HepG2 (cell line): ENCODE data around the gene SLC16A1. TPM values are rescaled to one million over a fixed set of nuclear protein-coding genes. Genes with fewer than 3 reads are reported as not detected.

Source experiments
- ATAC-seq: fragments of 200-7000 bp; cut with Tn5 transposase; 3 replicates; pipeline ENCODE4 v1.9.1; 2020; ENCODE audit warnings: mild to moderate bottlenecking, moderate library complexity
- BruUV-seq: library from RNA; stranded (reverse); fragments of 400-500 nt; replicated peaks from 2 replicates; lab custom pipeline; 2021; lab: Mats Ljungman, UMichigan
- CTCF ChIA-PET: fragments of 300-600 bp; formaldehyde crosslinking; extraction: SDS; loops from one replicate; lab custom pipeline; 2021; ENCODE audit warnings: low total read pairs, inconsistent platforms, low intra/inter-chr PET ratio; lab: Yijun Ruan, JAX
- POLR2A ChIA-PET: fragments of 350-600 bp; sonication (Branson Sonifier 250); formaldehyde crosslinking; loops from one replicate; lab custom pipeline; 2020; ENCODE audit warnings: antibody characterized with exemption, inconsistent platforms; lab: Yijun Ruan, JAX
- DNase-seq: peaks from one replicate; pipeline ENCODE4 v3.0.0-alpha.2; 2015; ENCODE audit warnings: low spot score
- FAIRE-seq: peaks from 3 replicates; lab custom pipeline; 2011; peaks lifted over from hg19 to GRCh38; lab: Jason Lieb, UNC
- H2AFZ ChIP-seq: one replicate; pipeline ENCODE4 v1.6.1; 2011; ENCODE audit warnings: low read length, inconsistent platforms
- H3K27ac ChIP-seq: fragments of 300-600 bp; 3 replicates; pipeline ENCODE4 v1.8.0; 2011; ENCODE audit warnings: mixed run types, mild to moderate bottlenecking, mixed read lengths, low read length, inconsistent platforms; ENCODE audit not compliant: insufficient read depth; ENCODE audit errors: extremely low read length
- H3K27me3 ChIP-seq, 2 experiments: fragments of 200-600 bp in 1 of 2; 2 replicates in 1 of 2; 3 replicates in 1 of 2; pipeline versions ENCODE4 v1.6.0 to v1.8.0; 2011; ENCODE audit warnings: low read length in 2 of 2, mild to moderate bottlenecking in 2 of 2, moderate library complexity in 2 of 2, inconsistent platforms in 1 of 2; ENCODE audit not compliant: insufficient read depth in 2 of 2, control insufficient read depth in 1 of 2
- H3K36me3 ChIP-seq, 2 experiments: fragments of 200-600 bp in 1 of 2; replicated peaks in 1 of 2; 2 replicates in 1 of 2; 3 replicates in 1 of 2; pipeline versions ENCODE4 v1.5.1 to v1.8.0; 2011; ENCODE audit warnings: low read length in 2 of 2, inconsistent platforms in 1 of 2; ENCODE audit not compliant: insufficient read depth in 2 of 2, control insufficient read depth in 1 of 2
- H3K4me1 ChIP-seq: 2 replicates; pipeline ENCODE4 v1.5.1; 2012; ENCODE audit warnings: low read length, inconsistent platforms; ENCODE audit not compliant: insufficient read depth
- H3K4me2 ChIP-seq: 2 replicates; pipeline ENCODE4 v1.6.0; 2011; ENCODE audit warnings: low read depth, low read length, inconsistent platforms
- H3K4me3 ChIP-seq, 3 experiments: fragments of 200-600 bp in 1 of 3; sonication (generic), shearing (Covaris generic) in 1 of 3; replicated peaks in 1 of 3; 2 replicates each; pipeline ENCODE4 v1.5.1; 2011 to 2016; ENCODE audit warnings: low read length in 3 of 3, inconsistent platforms in 2 of 3, low read depth in 2 of 3, mild to moderate bottlenecking in 2 of 3, control low read depth in 1 of 3, mixed read lengths in 1 of 3; ENCODE audit not compliant: insufficient read depth in 1 of 3
- H3K79me2 ChIP-seq: one replicate; pipeline ENCODE4 v1.6.1; 2011; ENCODE audit warnings: low read length, inconsistent platforms; ENCODE audit not compliant: insufficient read depth
- H3K9ac ChIP-seq: 2 replicates; pipeline ENCODE4 v1.6.0; 2011; ENCODE audit warnings: mild to moderate bottlenecking, low read depth, low read length, inconsistent platforms; ENCODE audit not compliant: insufficient read depth
- H3K9me3 ChIP-seq: 2 replicates; pipeline ENCODE4 v1.5.1; 2012; ENCODE audit warnings: mild to moderate bottlenecking, low read length
- H4K20me1 ChIP-seq: 2 replicates; pipeline ENCODE4 v1.6.0; 2011; ENCODE audit warnings: inconsistent platforms, mild to moderate bottlenecking, low read length, moderate library complexity; ENCODE audit not compliant: insufficient read depth
- ATF4 ChIP-seq, 2 experiments: fragments of 450-650 bp in 1 of 2; sonication (generic) in 1 of 2; formaldehyde crosslinking; IDR thresholded peaks; 2 replicates each; pipeline versions ENCODE4 v1.5.0 to v1.8.0; 2020 to 2022; ENCODE audit warnings: mild to moderate bottlenecking in 1 of 2, missing genetic modification reagents in 1 of 2
- ATF7 ChIP-seq, 2 experiments: fragments of 450-650 bp in 1 of 2; sonication (generic) in 1 of 2; formaldehyde crosslinking in 1 of 2; IDR thresholded peaks; 2 replicates each; pipeline versions ENCODE4 v1.4.0 to v1.6.1; 2016 to 2020; ENCODE audit warnings: antibody characterized with exemption in 1 of 2, mild to moderate bottlenecking in 1 of 2, missing genetic modification reagents in 1 of 2
- CEBPB ChIP-seq: IDR thresholded peaks from 2 replicates; pipeline ENCODE4 v1.6.1; 2011; ENCODE audit warnings: low read depth, low read length, improper control_type of control experiment, borderline replicate concordance
- CEBPG ChIP-seq: IDR thresholded peaks from 2 replicates; pipeline ENCODE4 v1.6.1; 2016
- FOXA3 ChIP-seq: IDR thresholded peaks from 2 replicates; pipeline ENCODE4 v1.6.1; 2016; ENCODE audit warnings: missing genetic modification reagents, missing compliant biosample characterization
- GATAD2A ChIP-seq: IDR thresholded peaks from 2 replicates; pipeline ENCODE4 v1.6.1; 2016
- HHEX ChIP-seq: IDR thresholded peaks from 2 replicates; pipeline ENCODE4 v1.6.1; 2016; ENCODE audit warnings: control low read depth
- HNRNPK ChIP-seq: fragments of 200-400 bp; formaldehyde crosslinking; IDR thresholded peaks from 2 replicates; pipeline ENCODE4 v1.6.1; 2018; ENCODE audit warnings: low read length, low read depth, moderate library complexity, mild to moderate bottlenecking; ENCODE audit not compliant: poor library complexity, severe bottlenecking
- JUNB ChIP-seq: sonication (generic); formaldehyde crosslinking; IDR thresholded peaks from 2 replicates; pipeline ENCODE4 v1.8.0; 2022; ENCODE audit warnings: missing genetic modification reagents, mild to moderate bottlenecking, borderline replicate concordance
- KLF16 ChIP-seq, 2 experiments: sonication (generic) in 1 of 2; formaldehyde crosslinking in 1 of 2; IDR thresholded peaks; 2 replicates each; pipeline versions ENCODE4 v1.6.1 to v1.8.0; 2016 to 2023; ENCODE audit warnings: missing genetic modification reagents in 2 of 2, missing compliant biosample characterization in 1 of 2
- MAFF ChIP-seq: IDR thresholded peaks from 2 replicates; pipeline ENCODE4 v1.6.1; 2011; ENCODE audit warnings: low read depth, low read length, improper control_type of control experiment
- MAFK ChIP-seq, 2 experiments: IDR thresholded peaks in 1 of 2; conservative IDR thresholded peaks in 1 of 2; 2 replicates each; pipeline ENCODE4 v1.6.1; 2011; ENCODE audit warnings: improper control_type of control experiment in 2 of 2, low read length in 2 of 2
- THAP11 ChIP-seq: IDR thresholded peaks from 2 replicates; pipeline ENCODE4 v1.6.1; 2016; ENCODE audit warnings: missing biosample characterization, missing genetic modification reagents
- ZBTB1 ChIP-seq: sonication (generic); formaldehyde crosslinking; IDR thresholded peaks from 2 replicates; pipeline ENCODE4 v1.4.0; 2020; ENCODE audit warnings: missing genetic modification reagents, borderline replicate concordance
- ZMYM3 ChIP-seq: sonication (generic); formaldehyde crosslinking; IDR thresholded peaks from 2 replicates; pipeline ENCODE4 v1.5.1; 2020; ENCODE audit warnings: mild to moderate bottlenecking, missing genetic modification reagents
- ZNF644 ChIP-seq: IDR thresholded peaks from 2 replicates; pipeline ENCODE4 v1.6.1; 2016; ENCODE audit warnings: low read depth
- ZNF878 ChIP-seq: sonication (generic); formaldehyde crosslinking; IDR thresholded peaks from 2 replicates; pipeline ENCODE4 v1.8.1; 2023; ENCODE audit warnings: mild to moderate bottlenecking, missing genetic modification reagents, moderate library complexity
- in situ Hi-C: cut with HindIII; loops from 2 replicates; pipeline ENCODE4 v1.10.0; 2017; ENCODE audit warnings: low pct_unique_long_range_greater_than_20kb; ENCODE audit not compliant: extremely low pct_ligation_motif_present
- intact Hi-C: fragments of 100-400 bp; cut with micrococcal nuclease; formaldehyde crosslinking; loops from one replicate; pipeline ENCODE4 v1.10.0; 2022; ENCODE audit not compliant: unreplicated experiment
- polyA plus RNA-seq, 8 experiments: library from polyadenylated mRNA; depleted of rRNA in 3 of 8; stranded (reverse) in 7 of 8; unstranded in 1 of 8; fragments of >200 nt; fragmentation: Illumina TruSeq in 4 of 8; extraction: Trizol in 4 of 8; gene quantifications; 2 replicates each; pipeline versions ENCODE4 v1.2.1 to v1.2.3, GENCODE V29; 2011 to 2016; ENCODE audit warnings: low read depth in 4 of 8, missing spikeins in 1 of 8, mixed read lengths in 1 of 8; ENCODE audit not compliant: insufficient read depth in 1 of 8
- total RNA-seq, 5 experiments: library from RNA; depleted of rRNA; stranded (reverse); fragments of >200 nt; fragmentation: Illumina TruSeq; extraction: Trizol; gene quantifications; 2 replicates each; pipeline ENCODE4 v1.2.3, GENCODE V29; 2016; ENCODE audit warnings: low read depth in 1 of 5

Gene SLC16A1
- total and polyA plus RNA-seq, 2 of the 13 experiments (the other 11 are each of a cell fraction or from before 2014, with no cell fraction given), result 106 to 142 TPM

DNA sequence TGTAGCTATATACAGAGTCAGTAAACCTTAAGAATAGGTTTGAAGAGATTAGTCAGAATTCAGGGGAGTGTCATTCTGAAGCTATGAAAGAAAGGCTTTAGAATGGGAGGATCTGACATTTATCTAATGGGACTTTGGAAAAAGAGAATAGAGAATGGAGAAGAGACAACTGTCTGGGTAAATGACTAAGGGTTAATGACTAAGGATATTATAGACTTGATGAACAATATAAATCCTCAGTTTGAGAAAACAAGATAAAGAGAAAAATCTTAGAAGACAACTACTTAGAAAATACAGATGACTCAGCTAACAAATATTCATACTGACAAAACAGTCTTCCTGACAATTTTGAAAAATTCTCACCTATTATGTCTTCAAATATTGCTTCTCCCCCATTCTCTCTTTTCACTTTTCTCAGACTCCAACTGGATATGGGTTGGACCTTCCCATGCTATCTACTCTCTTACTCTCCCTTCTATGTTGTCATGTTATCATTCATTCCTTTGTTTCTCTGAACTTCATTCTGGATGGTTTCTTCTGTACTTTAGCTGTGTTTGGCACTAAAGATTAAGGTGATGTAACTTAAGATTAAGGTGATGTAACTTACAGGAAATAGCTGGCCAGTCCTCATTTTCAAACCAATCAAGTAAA lies 20.4 kb downstream of the SLC16A1 start:
- H3K4me1 ChIP-seq, result peaks cover 46% of the 10 kb centered on the region
- H2AFZ ChIP-seq, result no peak overlapping the region
- peaks cover 94% of the 10 kb centered on the region for H3K79me2 ChIP-seq
- no peak overlapping the region for H3K4me3 ChIP-seq
- H3K4me2 ChIP-seq, result no peak overlapping the region
- ATAC-seq (no peak), FAIRE-seq (no peak), DNase-seq (no peak)
- in situ Hi-C loops (no loop called here), intact Hi-C loops (no loop called here)
- ChIA-PET CTCF (no interaction called here), POLR2A (interaction anchor here (1.1 to 3.6 kb wide), 2 partner anchors 21 to 137 kb away, joined by 3 to 16 read pairs; partner anchors contain the start of genes LRIG2 and SLC16A1)
- H3K36me3 ChIP-seq, result peaks cover 0 to 7% of the 10 kb centered on the region in 2 experiments; a peak in 1 of 5 replicates
- TF ChIP-seq MAFK (conservative IDR thresholded peaks at IDR 0.05 in 1 of 2, IDR thresholded peaks at IDR 0.05 in 1 of 2; ENCODE audit: low read length in 2 of 2), result peak in 1 of 2 experiments; percentile 52; a peak in 2 of 4 replicates
- peak in 1 of 2 experiments; percentile 94; a peak in 2 of 4 replicates for TF ChIP-seq ATF4 (CRISPR knock-in tag; IDR thresholded peaks at IDR 0.05)
- TF ChIP-seq HNRNPK, result no peak
- peak; percentile 52 for TF ChIP-seq CEBPG
- TF ChIP-seq ATF7 (IDR thresholded peaks at IDR 0.05), result peak; percentile 35; the same call in 1 of the 2 replicates
- no peak for TF ChIP-seq ATF7 (CRISPR knock-in tag; IDR thresholded peaks at IDR 0.05)
- peak; percentile 47; the same call in 1 of the 2 replicates for TF ChIP-seq GATAD2A (CRISPR knock-in tag)
- TF ChIP-seq ZNF878, result no peak
- no peak for TF ChIP-seq ZMYM3
- TF ChIP-seq HHEX (CRISPR knock-in tag), result no peak
- no peak for TF ChIP-seq ZBTB1
- no peak for TF ChIP-seq JUNB
- TF ChIP-seq FOXA3, result 0 out of 2 replicates have a peak, but pooled peaks have one; percentile 4
- TF ChIP-seq ZNF644 (CRISPR knock-in tag), result no peak
- TF ChIP-seq CEBPB, result peak; percentile 68
- 0 out of 2 replicates have a peak, but pooled peaks have one; percentile 13 for TF ChIP-seq THAP11
- TF ChIP-seq MAFF, result peak; percentile 42; the same call in 1 of the 2 replicates
- 0 out of 4 replicates have a peak, but pooled peaks of 1 of the 2 experiments have one; percentile 16 for TF ChIP-seq KLF16 (CRISPR knock-in tag; IDR thresholded peaks at IDR 0.05)
- no TSS peak for BruUV-seq
- H3K9me3 ChIP-seq, result no peaks in the 10 kb centered on the region
- H3K9ac ChIP-seq, result no peak overlapping the region
- H4K20me1 ChIP-seq, result peaks cover 34% of the 10 kb centered on the region
- H3K27ac ChIP-seq, result no peak overlapping the region
- no peaks in the 10 kb centered on the region for H3K27me3 ChIP-seq
